Measurements from ENCODE around the gene MXD4.

- TF ChIP-seq TAF1 (IDR thresholded peaks at IDR 0.05; ENCODE audit: borderline replicate concordance, insufficient read depth, low read length): no peak
- no peak for TF ChIP-seq POLR2AphosphoS5 (IDR thresholded peaks at IDR 0.05; ENCODE audit: low read depth, low read length)
- TF ChIP-seq SIN3A (IDR thresholded peaks at IDR 0.05; ENCODE audit: borderline replicate concordance, insufficient read depth, low read length): no peak
These were observed 12.2 kb downstream of the MXD4 start for GRCh38 chr4:2249526-2250356.
